GM18508 (cell line): ENCODE results near the gene MYOZ1.
"Not testable (repeated sequence)": the region's sequence is repeated elsewhere in the genome, so short reads cannot be mapped to it uniquely, and the experiment has no call there.

Source experiments
- ATAC-seq: cut with Tn5 transposase; IDR thresholded peaks from one replicate; pipeline ENCODE4 v1.9.1; 2021; ENCODE audit warnings: moderate number of reproducible peaks; ENCODE audit not compliant: insufficient read depth, unreplicated experiment

Gene MYOZ1

DNA sequence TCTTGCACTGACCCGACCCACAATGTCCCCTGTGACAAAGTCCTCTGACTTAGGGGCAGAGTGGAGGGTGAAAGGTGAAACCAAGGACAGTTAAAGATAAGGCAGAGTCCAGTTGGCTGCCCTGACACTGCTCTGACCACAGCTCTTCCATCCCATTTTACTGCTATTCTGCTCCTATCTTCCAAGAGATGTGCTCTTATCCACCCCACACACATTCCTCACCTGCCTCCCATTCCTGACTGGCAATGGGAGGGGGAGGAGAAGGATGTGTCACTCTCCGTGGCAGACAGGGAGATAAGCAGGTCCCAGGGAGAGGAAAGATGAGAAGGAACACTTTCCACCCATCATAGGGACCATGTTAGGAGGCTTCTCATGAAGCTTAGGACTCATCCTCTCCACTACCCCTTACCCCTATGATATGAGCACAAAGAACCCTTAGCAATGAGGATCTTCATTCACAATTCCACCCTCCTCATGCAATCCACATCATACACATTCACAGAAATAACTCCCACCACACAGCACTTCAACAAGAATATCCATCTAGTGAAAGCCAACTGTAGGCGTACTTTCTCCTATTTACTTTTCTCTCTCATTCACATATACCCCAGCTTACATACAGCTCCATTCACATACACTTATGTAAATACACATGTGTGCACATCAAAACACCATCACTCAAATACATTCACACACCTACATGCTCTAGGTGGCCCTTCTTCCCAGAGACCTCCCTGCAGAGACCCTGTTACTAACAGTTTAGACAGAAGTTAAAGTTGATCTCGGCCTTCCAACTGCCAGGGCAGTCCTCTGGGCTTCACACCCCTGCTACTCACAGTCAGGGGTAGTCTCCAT lies 7.9 kb upstream of the MYOZ1 start:
- no peak for ATAC-seq

DNA sequence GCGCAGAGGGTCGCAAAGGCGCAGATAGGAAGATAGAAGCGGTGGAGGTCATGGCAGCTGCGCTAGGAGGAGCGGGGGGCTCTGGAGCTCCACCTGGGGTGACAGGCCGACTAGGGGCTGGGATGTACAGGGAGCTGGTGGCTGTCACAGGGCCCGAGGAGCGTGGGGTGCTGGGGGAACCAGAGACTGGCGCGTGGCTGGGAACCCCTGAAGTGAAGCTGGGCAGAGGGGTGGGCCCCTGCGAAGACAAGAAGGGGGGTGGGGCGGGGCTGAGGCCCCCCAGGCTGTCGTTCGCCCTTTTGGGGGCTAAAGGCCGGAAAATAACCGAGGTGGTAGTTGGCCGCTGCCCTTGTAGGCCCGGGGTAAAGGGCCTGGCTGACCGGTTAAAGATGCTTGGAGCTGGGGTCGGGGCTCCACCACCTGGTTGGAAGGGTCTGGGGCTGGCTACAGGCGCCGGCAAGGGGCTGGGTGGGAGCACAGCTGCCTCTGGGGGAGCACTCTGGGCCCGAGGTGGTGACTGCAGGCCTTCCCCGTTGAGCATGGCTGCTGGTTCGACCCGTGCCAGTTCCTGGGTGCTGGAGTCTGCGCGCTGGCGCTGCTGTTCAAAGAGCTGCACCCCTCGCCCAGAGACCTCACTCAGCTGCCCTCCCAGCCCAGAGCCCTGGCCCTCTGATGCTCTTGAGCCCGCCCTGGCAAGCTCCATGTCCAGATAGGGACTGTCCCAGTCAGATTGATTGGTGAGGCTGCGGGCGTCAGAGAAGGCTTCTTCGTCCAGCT lies 6.8 kb upstream of the MYOZ1 start:
- no peak for ATAC-seq

DNA sequence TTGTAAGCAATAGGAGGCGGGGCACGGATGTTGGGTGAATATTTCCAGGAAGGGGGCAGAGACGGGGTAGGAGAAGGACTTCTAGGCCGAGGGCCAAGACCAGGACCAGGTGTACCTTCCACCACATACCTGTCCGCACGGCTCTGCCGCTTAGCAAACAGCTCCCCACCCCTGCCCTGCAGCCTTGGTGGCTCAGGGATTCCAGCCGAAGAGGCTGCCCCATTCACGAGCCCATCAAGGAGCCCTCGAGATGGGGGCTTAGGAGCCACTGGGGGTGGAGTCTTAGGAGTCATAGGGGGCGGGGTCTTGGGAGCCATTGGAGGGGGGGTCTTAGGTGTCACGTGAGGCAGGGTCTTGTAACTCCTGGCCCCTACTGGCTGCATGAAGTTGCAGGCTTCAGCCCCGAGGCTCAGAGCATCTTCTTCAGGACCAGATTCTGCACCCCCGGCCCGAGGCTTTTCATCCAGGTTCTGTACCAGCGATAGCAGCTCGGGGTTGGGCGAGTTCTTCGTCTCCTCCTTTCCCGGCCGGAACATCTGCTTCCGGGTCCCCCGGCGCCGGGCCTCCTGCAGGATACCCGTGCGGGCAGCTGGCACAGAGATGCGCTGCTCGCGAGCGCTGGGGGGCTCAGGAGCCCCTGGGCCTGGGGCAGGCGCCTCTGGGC lies 6.1 kb upstream of the MYOZ1 start:
- no peak for ATAC-seq

- ATAC-seq, result no peak
Observed at GRCh38 chr10:73646598-73647041, 5.3 kb upstream of the MYOZ1 start.

- ATAC-seq, result no peak
Observed at GRCh38 chr10:73645251-73645650, 4.0 kb upstream of the MYOZ1 start.

- ATAC-seq, result no peak
Observed at GRCh38 chr10:73644767-73645166, 3.5 kb upstream of the MYOZ1 start.

DNA sequence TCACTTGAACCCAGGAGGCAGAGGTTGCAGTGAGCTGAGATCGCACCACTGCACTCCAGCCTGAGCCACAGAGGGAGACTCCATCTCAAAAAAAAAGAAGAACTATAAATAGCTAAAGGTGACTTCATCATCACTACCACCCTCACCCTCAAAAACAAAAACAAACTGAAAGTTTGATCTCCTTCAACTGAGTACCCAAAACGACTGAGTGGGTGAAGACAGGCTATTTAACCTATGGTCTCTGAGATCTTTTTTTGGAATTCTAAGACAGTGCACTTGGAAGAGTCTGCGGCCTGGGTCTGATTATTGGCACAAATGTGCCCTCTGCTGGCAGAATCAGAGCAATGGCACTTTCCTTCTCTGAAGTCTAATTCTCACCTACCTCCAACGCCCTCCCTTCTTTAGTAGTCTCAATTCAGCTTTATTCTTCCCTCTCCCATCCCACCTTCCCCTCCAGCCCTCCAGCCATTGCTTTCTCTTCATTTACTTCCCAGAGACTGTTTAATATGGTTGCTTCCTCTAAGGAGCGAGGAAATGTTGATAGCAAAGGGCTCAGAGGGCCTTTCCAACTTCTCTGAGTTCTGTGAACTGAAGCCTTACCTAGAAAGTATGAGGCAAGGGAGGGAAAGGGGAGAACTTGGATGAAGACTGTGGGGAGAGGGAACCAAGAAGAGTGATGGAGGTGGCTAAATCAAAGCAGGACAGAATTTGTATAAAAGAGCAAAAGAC lies 2.9 kb upstream of the MYOZ1 start:
- ATAC-seq, result no peak

DNA sequence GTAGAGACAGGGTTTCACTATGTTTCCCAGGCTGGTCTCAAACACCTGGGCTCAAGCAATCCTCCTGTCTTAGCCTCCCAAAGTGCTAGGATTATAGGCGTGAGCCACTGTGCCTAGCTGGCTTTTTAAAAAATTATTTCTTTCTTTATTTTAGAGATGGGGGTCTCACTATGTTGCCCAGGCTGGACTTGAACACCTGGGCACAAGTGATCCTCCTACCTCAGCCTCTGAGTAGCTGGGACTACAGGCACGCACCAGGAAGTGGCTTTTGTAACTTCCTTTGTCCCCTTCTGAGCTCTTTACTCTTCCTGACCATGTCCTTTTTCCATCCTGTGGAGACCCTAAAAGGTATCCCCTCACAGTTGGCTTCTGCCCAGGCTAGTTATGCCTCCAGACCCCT lies 2.1 kb upstream of the MYOZ1 start:
- ATAC-seq, result no peak

DNA sequence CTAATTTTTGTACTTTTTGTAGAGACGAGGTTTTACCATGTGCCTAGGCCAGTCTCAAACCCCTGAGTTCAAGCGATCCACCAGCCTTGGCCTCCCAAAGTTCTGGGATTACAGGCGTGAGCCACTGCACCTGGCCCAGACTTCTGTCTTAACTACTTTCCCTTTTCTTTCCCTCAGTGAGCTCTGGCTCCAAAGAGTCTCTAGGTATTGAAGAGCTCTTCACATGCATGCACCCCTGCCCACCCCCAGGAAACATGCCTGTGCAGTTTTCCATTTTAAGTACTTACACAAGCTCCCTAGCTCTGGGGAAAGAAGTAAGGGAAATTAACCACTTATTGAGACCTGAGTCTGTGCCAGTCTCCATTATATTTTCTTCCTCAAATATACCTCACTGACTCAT lies 2.0 kb downstream of the MYOZ1 start:
- ATAC-seq, result no peak

DNA sequence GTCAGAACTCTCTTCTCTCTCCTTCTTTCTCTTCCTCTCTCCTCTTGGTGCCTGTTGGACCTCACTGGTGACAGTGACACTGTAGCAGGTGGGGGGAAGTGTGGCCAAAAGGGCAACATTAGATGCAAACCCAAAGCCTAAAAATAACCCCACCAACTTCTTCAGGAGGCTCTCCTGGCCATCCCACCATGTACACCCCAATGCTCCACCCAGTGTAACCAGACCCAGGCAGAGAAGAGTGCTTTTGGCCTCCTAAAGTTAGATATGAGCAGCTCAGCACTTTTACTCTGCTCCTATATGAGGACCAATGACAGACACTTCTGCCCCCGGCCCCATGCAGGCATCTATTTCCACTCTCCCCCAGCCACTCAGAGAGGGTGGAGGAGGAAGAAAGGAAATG lies 5.5 kb downstream of the MYOZ1 start:
- no peak for ATAC-seq

DNA sequence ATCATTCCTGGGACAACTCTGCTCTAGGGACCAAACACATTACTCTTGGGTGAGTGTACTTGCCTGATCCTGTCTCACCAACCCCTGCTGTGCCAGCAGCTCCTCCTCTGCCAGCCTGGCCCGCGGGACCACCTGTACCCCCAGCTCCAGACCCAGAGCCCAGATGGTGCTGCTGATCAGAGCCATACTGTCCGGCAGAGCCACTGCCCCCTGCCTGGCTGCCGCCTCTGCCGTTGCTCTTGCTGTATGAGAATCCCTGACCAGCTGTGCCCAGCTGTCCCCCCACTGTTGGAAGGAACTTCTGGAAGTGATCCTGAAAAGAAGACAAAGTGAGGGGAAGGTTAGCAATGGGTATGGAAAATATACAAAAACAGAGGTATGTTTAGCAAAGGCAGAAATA lies 6.9 kb downstream of the MYOZ1 start:
- ATAC-seq, result no peak

- no peak for ATAC-seq
Observed at GRCh38 chr10:73629165-73629564, 12.1 kb downstream of the MYOZ1 start.

GRCh38 chr10:73628405-73628804 lies 12.9 kb downstream of the MYOZ1 start:
- no peak for ATAC-seq

DNA sequence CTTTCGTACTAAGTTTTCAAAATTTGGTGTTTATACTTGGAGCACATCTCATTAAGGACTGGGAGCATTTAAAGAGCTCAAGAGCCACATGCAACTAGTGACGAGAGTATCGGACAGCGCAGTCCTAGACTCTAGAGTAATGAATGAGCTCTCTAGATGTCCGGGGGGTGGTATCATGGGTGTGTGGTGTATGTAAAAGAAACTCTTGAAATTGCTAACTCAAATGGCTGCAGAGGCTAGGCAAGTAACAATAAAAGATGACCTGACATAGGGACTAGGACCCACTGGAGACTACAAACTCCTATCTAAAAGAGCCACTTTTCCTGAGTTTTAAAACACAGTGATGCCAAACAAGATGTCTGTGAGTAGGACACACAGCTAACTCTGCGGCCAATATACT lies 14.0 kb downstream of the MYOZ1 start:
- no peak for ATAC-seq

GRCh38 chr10:73625884-73626752 lies 15.2 kb downstream of the MYOZ1 start:
- ATAC-seq, result peak; percentile 91

GRCh38 chr10:73625004-73625883 lies 16.0 kb downstream of the MYOZ1 start:
- no peak for ATAC-seq

GRCh38 chr10:73623056-73623455 lies 18.2 kb downstream of the MYOZ1 start:
- no peak for ATAC-seq

DNA sequence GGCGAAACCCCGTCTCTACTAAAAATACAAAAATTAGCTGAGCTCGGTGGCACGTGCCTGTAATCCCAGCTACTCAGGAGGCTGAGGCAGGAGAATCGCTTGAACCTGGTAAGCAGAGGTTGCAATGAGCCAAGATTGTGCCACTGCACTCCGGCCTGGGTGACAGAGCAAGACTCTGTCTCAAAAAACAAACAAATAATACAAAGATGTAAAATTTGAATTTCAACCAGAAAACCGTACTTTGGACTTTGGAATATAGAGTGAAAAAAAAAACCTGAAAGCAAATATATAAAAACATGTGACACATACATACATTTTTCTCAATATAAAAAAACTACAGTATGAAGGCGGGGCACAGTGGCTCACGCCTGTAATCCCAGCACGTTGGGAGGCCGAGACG lies 20.3 kb downstream of the MYOZ1 start:
- ATAC-seq, result not testable (repeated sequence)
